Measurements from ENCODE around the gene DCAF12L1. TPM values are rescaled to one million over a fixed set of nuclear protein-coding genes. Genes with fewer than 3 reads are reported as not detected.

Gene DCAF12L1
- total and polyA plus RNA-seq, 2 donors (not counting 3 experiments of a cell fraction or from before 2014, with no cell fraction given): 23.2 to 23.5 TPM

DNA sequence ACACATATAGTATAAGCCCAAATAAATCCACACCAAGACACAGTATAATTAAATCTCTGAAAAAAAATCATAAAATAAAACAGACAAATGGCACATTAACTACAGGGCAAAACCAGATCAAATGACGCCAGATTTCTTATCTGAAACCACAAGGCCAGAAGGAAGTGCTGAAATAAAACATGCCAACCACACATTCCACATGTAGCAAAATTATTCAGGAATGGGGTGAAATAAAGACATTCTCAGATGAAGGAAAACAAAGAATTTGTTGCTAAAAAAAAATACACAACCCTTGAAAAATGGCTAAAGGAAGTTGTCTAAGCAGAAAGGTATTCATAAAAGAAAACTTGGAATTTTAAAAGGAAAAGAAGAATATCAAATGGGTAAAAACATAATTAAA lies 4.5 kb upstream of the DCAF12L1 start:
- Histone ChIP-seq H3K4me2 (ENCODE audit: insufficient read depth, low read length) (peak overlapping the region; percentile 58), H3K9me1 (replicated peaks; ENCODE audit: control insufficient read depth, extremely low read depth, insufficient read depth, low read length) (no peaks in the 10 kb centered on the region), H3K4me3 (replicated peaks in 1 of 3; ENCODE audit: insufficient read depth in 1 of 3, low read depth in 1 of 3, low read length in 3 of 3) (no peak overlapping the region), H4K20me1 (replicated peaks; ENCODE audit: control insufficient read depth, extremely low read depth, insufficient read depth, low read length) (no peaks in the 10 kb centered on the region), H3K9me3 (replicated peaks; ENCODE audit: control insufficient read depth, insufficient read depth, low read length) (no peaks in the 10 kb centered on the region), H3K36me3 (ENCODE audit: control insufficient read depth in 2 of 2, extremely low read depth in 1 of 2, insufficient read depth in 2 of 2, low read length in 2 of 2) (no peaks in the 10 kb centered on the region), H3K27ac (ENCODE audit: insufficient read depth, low read depth, low read length) (peak overlapping the region; percentile 86), H3K79me2 (ENCODE audit: control insufficient read depth, insufficient read depth, low read length) (no peaks in the 10 kb centered on the region), H3K27me3 (ENCODE audit: control insufficient read depth in 2 of 2, insufficient read depth in 2 of 2, low read length in 2 of 2) (no peaks in the 10 kb centered on the region), H3K4me1 (ENCODE audit: control insufficient read depth, extremely low read depth, insufficient read depth, low read length) (peaks cover 26% of the 10 kb centered on the region), H3K9ac (replicated peaks; ENCODE audit: extremely low read depth, insufficient read depth, low read length) (peak overlapping the region; percentile 55), H2AFZ (ENCODE audit: low read depth, low read length) (no peak overlapping the region)
- DNase-seq (ENCODE audit: low read depth, low spot score) (peak; percentile 69), FAIRE-seq (peak; percentile 70)
- dilution Hi-C loops (cut with MboI; ENCODE audit: extremely low pct_ligation_motif_present, low sequenced_read_pairs): no loop called here
- ChIA-PET POLR2A (no interaction called here), CTCF (no interaction called here)
- no TSS peak for BruUV-seq (replicated peaks)
- intact Hi-C loops (cut with micrococcal nuclease): loop anchor here (2.0 to 5.0 kb wide), 2 partner anchors 1464 to 1480 kb away; no protein-coding TSS in a partner anchor
- TF ChIP-seq POLR2AphosphoS5 (IDR thresholded peaks at IDR 0.05; ENCODE audit: insufficient read depth, low read depth, low read length) (no peak), POLR2A (IDR thresholded peaks at IDR 0.05; ENCODE audit: low read depth, low read length) (no peak), JUN (IDR thresholded peaks at IDR 0.05; ENCODE audit: borderline replicate concordance, insufficient read depth, insufficient read length, low read depth) (peak; percentile 52), FOS (IDR thresholded peaks at IDR 0.05; ENCODE audit: borderline replicate concordance, insufficient read depth, low read length) (no peak), MAX (IDR thresholded peaks at IDR 0.05; ENCODE audit: insufficient read depth, insufficient read length) (no peak)

- Histone ChIP-seq H3K27me3 (ENCODE audit: control insufficient read depth in 2 of 2, insufficient read depth in 2 of 2, low read length in 2 of 2) (no peaks in the 10 kb centered on the region), H3K4me2 (ENCODE audit: insufficient read depth, low read length) (peak overlapping the region; percentile 25), H2AFZ (ENCODE audit: low read depth, low read length) (peak overlapping the region; percentile 44), H3K4me1 (ENCODE audit: control insufficient read depth, extremely low read depth, insufficient read depth, low read length) (peaks cover 11% of the 10 kb centered on the region), H3K9ac (replicated peaks; ENCODE audit: extremely low read depth, insufficient read depth, low read length) (peak overlapping the region; percentile 25), H3K36me3 (ENCODE audit: control insufficient read depth in 2 of 2, extremely low read depth in 1 of 2, insufficient read depth in 2 of 2, low read length in 2 of 2) (no peaks in the 10 kb centered on the region), H4K20me1 (replicated peaks; ENCODE audit: control insufficient read depth, extremely low read depth, insufficient read depth, low read length) (no peaks in the 10 kb centered on the region), H3K9me1 (replicated peaks; ENCODE audit: control insufficient read depth, extremely low read depth, insufficient read depth, low read length) (no peaks in the 10 kb centered on the region), H3K9me3 (replicated peaks; ENCODE audit: control insufficient read depth, insufficient read depth, low read length) (no peaks in the 10 kb centered on the region), H3K27ac (ENCODE audit: insufficient read depth, low read depth, low read length) (no peak overlapping the region), H3K4me3 (replicated peaks in 1 of 3; ENCODE audit: insufficient read depth in 1 of 3, low read depth in 1 of 3, low read length in 3 of 3) (peak overlapping the region in 2 of 3 experiments; percentile 52 to 58), H3K79me2 (ENCODE audit: control insufficient read depth, insufficient read depth, low read length) (peaks cover 2% of the 10 kb centered on the region)
- ChIA-PET CTCF (no interaction called here), POLR2A (no interaction called here)
- DNase-seq (ENCODE audit: low read depth, low spot score): no peak
- intact Hi-C loops (cut with micrococcal nuclease): no loop called here
- BruUV-seq (replicated peaks): no TSS peak
- dilution Hi-C loops (cut with MboI; ENCODE audit: extremely low pct_ligation_motif_present, low sequenced_read_pairs): no loop called here
- TF ChIP-seq FOS (IDR thresholded peaks at IDR 0.05; ENCODE audit: borderline replicate concordance, insufficient read depth, low read length) (no peak), EZH2 (IDR thresholded peaks at IDR 0.05; ENCODE audit: borderline replicate concordance, low read depth, low read length, severe bottlenecking) (no peak), CTCF (IDR thresholded peaks at IDR 0.05; ENCODE audit: extremely low read depth in 1 of 2, insufficient read depth in 1 of 2, low read depth in 1 of 2, low read length in 2 of 2) (no peak), MAX (IDR thresholded peaks at IDR 0.05; ENCODE audit: insufficient read depth, insufficient read length) (no peak), POLR2A (IDR thresholded peaks at IDR 0.05; ENCODE audit: low read depth, low read length) (no peak), GATA2 (IDR thresholded peaks at IDR 0.05; ENCODE audit: insufficient read depth, insufficient read length, low read depth, low read length) (no peak), MYC (IDR thresholded peaks at IDR 0.05; ENCODE audit: low read depth, low read length) (no peak), JUN (IDR thresholded peaks at IDR 0.05; ENCODE audit: borderline replicate concordance, insufficient read depth, insufficient read length, low read depth) (no peak), POLR2AphosphoS5 (IDR thresholded peaks at IDR 0.05; ENCODE audit: insufficient read depth, low read depth, low read length) (no peak)
- FAIRE-seq: no peak
Measured at GRCh38 chrX:126551725-126552312, 795 bp downstream of the DCAF12L1 start.
